Measurements from ENCODE around the gene CFAP20DC. TPM values are rescaled to one million over a fixed set of nuclear protein-coding genes. Genes with fewer than 3 reads are reported as not detected.

Gene CFAP20DC
- total and polyA plus RNA-seq, 2 of the 8 experiments (the other 6 are each of a cell fraction or from before 2014, with no cell fraction given): 2.2 to 2.8 TPM

DNA sequence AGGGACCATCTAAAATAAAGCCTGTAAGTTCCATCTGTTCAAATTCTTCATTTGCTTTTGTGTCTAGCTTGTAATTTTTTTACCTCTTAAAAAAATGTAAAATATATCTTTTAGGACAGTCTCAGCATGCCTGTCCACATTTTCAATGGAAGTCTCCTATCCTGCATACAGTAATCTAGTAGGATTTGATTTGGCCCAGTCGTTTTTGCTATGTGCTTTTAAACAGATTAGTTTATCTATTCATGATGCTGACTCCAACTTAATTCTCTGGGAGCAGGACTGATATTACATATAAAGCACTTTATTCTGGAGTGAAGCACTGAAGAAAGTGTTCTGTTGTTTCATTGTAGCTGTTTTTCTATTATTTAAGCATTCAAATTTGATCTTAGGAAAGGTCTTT, 38.9 kb upstream of the CFAP20DC start:
- Histone ChIP-seq H3K4ac (replicated peaks; ENCODE audit: insufficient read length, low read depth, low read length) (no peak overlapping the region), H3K56ac (replicated peaks; ENCODE audit: insufficient read length, low read depth, low read length) (no peak overlapping the region), H4K20me1 (replicated peaks in 1 of 2; ENCODE audit: control insufficient read depth in 1 of 2, insufficient read depth in 2 of 2, low read length in 2 of 2) (no peaks in the 10 kb centered on the region), H2AFZ (ENCODE audit: low read length) (no peak overlapping the region), H3K14ac (ENCODE audit: insufficient read length) (no peak overlapping the region), H2BK15ac (ENCODE audit: low read length) (no peak overlapping the region), H3K36me3 (ENCODE audit: control insufficient read depth in 2 of 4, insufficient read depth in 4 of 4, low read length in 3 of 4) (no peaks in the 10 kb centered on the region), H3K9me3 (ENCODE audit: insufficient read depth in 2 of 2, low read depth in 1 of 2, low read length in 1 of 2) (no peaks in the 10 kb centered on the region), H2BK120ac (replicated peaks; ENCODE audit: low read depth, low read length) (no peak overlapping the region), H2BK12ac (ENCODE audit: low read depth, low read length) (no peak overlapping the region), H3K9ac (replicated peaks in 1 of 4; ENCODE audit: extremely low read depth in 1 of 4, low read depth in 3 of 4, low read length in 3 of 4) (no peak overlapping the region), H2AK5ac (ENCODE audit: low read depth, low read length) (no peak overlapping the region), H2BK20ac (ENCODE audit: low read length) (no peak overlapping the region), H3K27ac (ENCODE audit: low read depth, low read length) (no peak overlapping the region), H3K23me2 (ENCODE audit: low read depth, low read length) (no peaks in the 10 kb centered on the region), H3K18ac (ENCODE audit: extremely low read depth, low read length) (no peak overlapping the region), H2BK5ac (ENCODE audit: low read depth, low read length) (no peak overlapping the region), H3K4me1 (replicated peaks in 1 of 4; ENCODE audit: control insufficient read depth in 3 of 4, insufficient read depth in 4 of 4, low read length in 3 of 4) (no peaks in the 10 kb centered on the region), H3K27me3 (replicated peaks in 1 of 4; ENCODE audit: control insufficient read depth in 3 of 4, extremely low read depth in 1 of 4, insufficient read depth in 3 of 4, low read length in 3 of 4) (no peaks in the 10 kb centered on the region; a peak in 1 of 7 replicates), H3K4me3 (ENCODE audit: extremely low read depth in 1 of 4, insufficient read depth in 2 of 4, low read depth in 3 of 4, low read length in 4 of 4) (no peak overlapping the region), H4K91ac (replicated peaks; ENCODE audit: insufficient read length, low read length) (no peak overlapping the region), H4K8ac (ENCODE audit: extremely low read depth, insufficient read depth, low read length) (no peak overlapping the region), H3K4me2 (ENCODE audit: insufficient read depth in 1 of 2, low read depth in 2 of 2, low read length in 2 of 2) (no peak overlapping the region), H4K5ac (ENCODE audit: insufficient read length, low read depth, low read length) (no peak overlapping the region), H3K79me1 (ENCODE audit: low read depth, low read length) (no peaks in the 10 kb centered on the region), H3K23ac (ENCODE audit: insufficient read length) (no peak overlapping the region), H3K79me2 (ENCODE audit: control insufficient read depth in 1 of 2, insufficient read depth in 2 of 2, low read length in 2 of 2) (no peaks in the 10 kb centered on the region)
- ChIA-PET POLR2A (ENCODE audit: partially characterized antibody) (no interaction called here), CTCF (ENCODE audit: partially characterized antibody) (interaction anchor here (1.4 kb wide), 1 partner anchor 55 kb away, joined by 4 read pairs; no protein-coding TSS in a partner anchor)
- WGBS, 2 experiments (ENCODE audit: extremely low coverage in 1 of 2, insufficient coverage in 1 of 2, insufficient read length in 1 of 2, insufficient replicate concordance in 2 of 2, low coverage in 1 of 2, low lambda C conversion rate in 2 of 2, missing lambda C conversion rate in 1 of 2): 77% methylated on average over 1 of the region's 1 CpG; no CpG with 5 or more reads in 1 of the 2 experiments
- DNase-seq (ENCODE audit: low read depth in 1 of 2, low spot score in 2 of 2) (no peak), FAIRE-seq (no peak)
- TF ChIP-seq SUZ12 (IDR thresholded peaks at IDR 0.05; ENCODE audit: low read length): no peak
- TF ChIP-seq CREB1 (IDR thresholded peaks at IDR 0.05): no peak
- TF ChIP-seq KDM1A (IDR thresholded peaks at IDR 0.05; ENCODE audit: borderline replicate concordance, low read length): no peak
- TF ChIP-seq, protein P1, sequence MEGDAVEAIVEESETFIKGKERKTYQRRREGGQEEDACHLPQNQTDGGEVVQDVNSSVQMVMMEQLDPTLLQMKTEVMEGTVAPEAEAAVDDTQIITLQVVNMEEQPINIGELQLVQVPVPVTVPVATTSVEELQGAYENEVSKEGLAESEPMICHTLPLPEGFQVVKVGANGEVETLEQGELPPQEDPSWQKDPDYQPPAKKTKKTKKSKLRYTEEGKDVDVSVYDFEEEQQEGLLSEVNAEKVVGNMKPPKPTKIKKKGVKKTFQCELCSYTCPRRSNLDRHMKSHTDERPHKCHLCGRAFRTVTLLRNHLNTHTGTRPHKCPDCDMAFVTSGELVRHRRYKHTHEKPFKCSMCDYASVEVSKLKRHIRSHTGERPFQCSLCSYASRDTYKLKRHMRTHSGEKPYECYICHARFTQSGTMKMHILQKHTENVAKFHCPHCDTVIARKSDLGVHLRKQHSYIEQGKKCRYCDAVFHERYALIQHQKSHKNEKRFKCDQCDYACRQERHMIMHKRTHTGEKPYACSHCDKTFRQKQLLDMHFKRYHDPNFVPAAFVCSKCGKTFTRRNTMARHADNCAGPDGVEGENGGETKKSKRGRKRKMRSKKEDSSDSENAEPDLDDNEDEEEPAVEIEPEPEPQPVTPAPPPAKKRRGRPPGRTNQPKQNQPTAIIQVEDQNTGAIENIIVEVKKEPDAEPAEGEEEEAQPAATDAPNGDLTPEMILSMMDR (IDR thresholded peaks at IDR 0.05; ENCODE audit: control extremely low read depth in 1 of 3, insufficient read depth in 1 of 3, low read depth in 1 of 3, low read length in 3 of 3): no peak
- TF ChIP-seq RXRA (IDR thresholded peaks at IDR 0.05; ENCODE audit: insufficient read depth, low read depth, low read length): no peak

Data from H1 (cell line).